Measurements from ENCODE around the gene NHEJ1. TPM values are rescaled to one million over a fixed set of nuclear protein-coding genes. Genes with fewer than 3 reads are reported as not detected.

Gene NHEJ1
- total and polyA plus RNA-seq, 4 donors = 6.1 to 13.5 (median 9.9) TPM

DNA sequence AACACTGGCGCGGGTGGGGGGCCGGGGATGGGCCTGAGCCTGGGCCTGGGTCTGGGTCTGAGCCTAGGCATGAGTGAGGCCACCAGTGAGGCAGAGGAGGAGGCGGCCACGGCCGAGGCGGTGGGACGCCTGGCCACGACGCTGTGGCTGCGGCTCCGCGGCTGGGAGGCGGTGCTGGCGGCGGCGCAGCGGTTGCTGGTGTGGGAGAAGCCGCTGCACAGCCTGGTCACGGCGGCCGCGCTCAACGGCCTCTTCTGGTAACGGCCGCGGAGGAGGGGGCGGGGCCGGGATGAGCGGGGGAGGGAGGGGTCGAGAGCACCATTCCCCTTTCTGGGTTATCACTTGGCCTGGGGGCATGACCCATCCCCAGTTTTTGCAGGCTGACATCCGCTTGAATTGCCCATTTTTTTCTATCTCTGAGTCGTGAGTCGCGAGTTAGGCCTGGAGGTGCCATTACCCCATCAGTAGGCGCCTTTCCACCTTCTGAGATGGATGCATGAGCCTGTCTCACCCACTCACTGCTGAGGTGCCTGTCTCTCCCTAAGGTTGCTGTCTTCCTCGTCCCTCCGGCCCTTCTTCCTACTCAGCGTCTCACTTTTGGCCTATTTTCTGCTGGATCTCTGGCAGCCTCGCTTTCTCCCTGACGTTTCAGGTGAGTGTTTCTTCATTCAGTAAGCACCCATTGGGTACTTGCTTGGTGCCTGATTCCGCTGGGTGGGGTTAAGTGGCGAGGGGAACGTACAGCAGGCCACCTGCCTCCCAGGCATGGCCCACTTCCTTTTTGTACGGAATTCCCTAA lies 18.0 kb upstream of the NHEJ1 start:
- H3K9ac ChIP-seq (ENCODE audit: low read depth in 1 of 2, low read length in 2 of 2) = peak overlapping the region; percentile 10 to 50
- peak overlapping the region; percentile 63 to 77 (median 68) for H3K4me3 ChIP-seq (ENCODE audit: low read depth in 1 of 3, low read length in 3 of 3)
- peaks cover 9 to 48% (median 42%) of the 10 kb centered on the region in 4 donors for H3K36me3 ChIP-seq (ENCODE audit: control insufficient read depth in 4 of 4, insufficient read depth in 3 of 4, low read depth in 1 of 4, low read length in 3 of 4)
- TF ChIP-seq RXRA (IDR thresholded peaks at IDR 0.05) (no peak), HNF4G (IDR thresholded peaks at IDR 0.05) (no peak), HNF4A (conservative IDR thresholded peaks at IDR 0.05) (no peak), NR2F2 (IDR thresholded peaks at IDR 0.05) (no peak), EGR1 (IDR thresholded peaks at IDR 0.05; ENCODE audit: low read depth in 2 of 2) (no peak), TAF1 (conservative IDR thresholded peaks at IDR 0.05) (no peak), FOXA1 (IDR thresholded peaks at IDR 0.05) (no peak), SP1 (IDR thresholded peaks at IDR 0.05) (no peak), GABPA (IDR thresholded peaks at IDR 0.05 in 1 of 2, conservative IDR thresholded peaks at IDR 0.05 in 1 of 2) (no peak), FOXA2 (IDR thresholded peaks at IDR 0.05) (no peak), YY1 (IDR thresholded peaks at IDR 0.05) (no peak), RAD21 (IDR thresholded peaks at IDR 0.05) (no peak)
- TF ChIP-seq, protein P1, sequence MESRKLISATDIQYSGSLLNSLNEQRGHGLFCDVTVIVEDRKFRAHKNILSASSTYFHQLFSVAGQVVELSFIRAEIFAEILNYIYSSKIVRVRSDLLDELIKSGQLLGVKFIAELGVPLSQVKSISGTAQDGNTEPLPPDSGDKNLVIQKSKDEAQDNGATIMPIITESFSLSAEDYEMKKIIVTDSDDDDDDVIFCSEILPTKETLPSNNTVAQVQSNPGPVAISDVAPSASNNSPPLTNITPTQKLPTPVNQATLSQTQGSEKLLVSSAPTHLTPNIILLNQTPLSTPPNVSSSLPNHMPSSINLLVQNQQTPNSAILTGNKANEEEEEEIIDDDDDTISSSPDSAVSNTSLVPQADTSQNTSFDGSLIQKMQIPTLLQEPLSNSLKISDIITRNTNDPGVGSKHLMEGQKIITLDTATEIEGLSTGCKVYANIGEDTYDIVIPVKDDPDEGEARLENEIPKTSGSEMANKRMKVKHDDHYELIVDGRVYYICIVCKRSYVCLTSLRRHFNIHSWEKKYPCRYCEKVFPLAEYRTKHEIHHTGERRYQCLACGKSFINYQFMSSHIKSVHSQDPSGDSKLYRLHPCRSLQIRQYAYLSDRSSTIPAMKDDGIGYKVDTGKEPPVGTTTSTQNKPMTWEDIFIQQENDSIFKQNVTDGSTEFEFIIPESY (IDR thresholded peaks at IDR 0.05) = no peak
- TF ChIP-seq, protein P2, sequence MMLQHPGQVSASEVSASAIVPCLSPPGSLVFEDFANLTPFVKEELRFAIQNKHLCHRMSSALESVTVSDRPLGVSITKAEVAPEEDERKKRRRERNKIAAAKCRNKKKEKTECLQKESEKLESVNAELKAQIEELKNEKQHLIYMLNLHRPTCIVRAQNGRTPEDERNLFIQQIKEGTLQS (IDR thresholded peaks at IDR 0.05) = no peak
- TF ChIP-seq, protein P3, sequence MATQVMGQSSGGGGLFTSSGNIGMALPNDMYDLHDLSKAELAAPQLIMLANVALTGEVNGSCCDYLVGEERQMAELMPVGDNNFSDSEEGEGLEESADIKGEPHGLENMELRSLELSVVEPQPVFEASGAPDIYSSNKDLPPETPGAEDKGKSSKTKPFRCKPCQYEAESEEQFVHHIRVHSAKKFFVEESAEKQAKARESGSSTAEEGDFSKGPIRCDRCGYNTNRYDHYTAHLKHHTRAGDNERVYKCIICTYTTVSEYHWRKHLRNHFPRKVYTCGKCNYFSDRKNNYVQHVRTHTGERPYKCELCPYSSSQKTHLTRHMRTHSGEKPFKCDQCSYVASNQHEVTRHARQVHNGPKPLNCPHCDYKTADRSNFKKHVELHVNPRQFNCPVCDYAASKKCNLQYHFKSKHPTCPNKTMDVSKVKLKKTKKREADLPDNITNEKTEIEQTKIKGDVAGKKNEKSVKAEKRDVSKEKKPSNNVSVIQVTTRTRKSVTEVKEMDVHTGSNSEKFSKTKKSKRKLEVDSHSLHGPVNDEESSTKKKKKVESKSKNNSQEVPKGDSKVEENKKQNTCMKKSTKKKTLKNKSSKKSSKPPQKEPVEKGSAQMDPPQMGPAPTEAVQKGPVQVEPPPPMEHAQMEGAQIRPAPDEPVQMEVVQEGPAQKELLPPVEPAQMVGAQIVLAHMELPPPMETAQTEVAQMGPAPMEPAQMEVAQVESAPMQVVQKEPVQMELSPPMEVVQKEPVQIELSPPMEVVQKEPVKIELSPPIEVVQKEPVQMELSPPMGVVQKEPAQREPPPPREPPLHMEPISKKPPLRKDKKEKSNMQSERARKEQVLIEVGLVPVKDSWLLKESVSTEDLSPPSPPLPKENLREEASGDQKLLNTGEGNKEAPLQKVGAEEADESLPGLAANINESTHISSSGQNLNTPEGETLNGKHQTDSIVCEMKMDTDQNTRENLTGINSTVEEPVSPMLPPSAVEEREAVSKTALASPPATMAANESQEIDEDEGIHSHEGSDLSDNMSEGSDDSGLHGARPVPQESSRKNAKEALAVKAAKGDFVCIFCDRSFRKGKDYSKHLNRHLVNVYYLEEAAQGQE (IDR thresholded peaks at IDR 0.05) = no peak
- TF ChIP-seq, protein P4, sequence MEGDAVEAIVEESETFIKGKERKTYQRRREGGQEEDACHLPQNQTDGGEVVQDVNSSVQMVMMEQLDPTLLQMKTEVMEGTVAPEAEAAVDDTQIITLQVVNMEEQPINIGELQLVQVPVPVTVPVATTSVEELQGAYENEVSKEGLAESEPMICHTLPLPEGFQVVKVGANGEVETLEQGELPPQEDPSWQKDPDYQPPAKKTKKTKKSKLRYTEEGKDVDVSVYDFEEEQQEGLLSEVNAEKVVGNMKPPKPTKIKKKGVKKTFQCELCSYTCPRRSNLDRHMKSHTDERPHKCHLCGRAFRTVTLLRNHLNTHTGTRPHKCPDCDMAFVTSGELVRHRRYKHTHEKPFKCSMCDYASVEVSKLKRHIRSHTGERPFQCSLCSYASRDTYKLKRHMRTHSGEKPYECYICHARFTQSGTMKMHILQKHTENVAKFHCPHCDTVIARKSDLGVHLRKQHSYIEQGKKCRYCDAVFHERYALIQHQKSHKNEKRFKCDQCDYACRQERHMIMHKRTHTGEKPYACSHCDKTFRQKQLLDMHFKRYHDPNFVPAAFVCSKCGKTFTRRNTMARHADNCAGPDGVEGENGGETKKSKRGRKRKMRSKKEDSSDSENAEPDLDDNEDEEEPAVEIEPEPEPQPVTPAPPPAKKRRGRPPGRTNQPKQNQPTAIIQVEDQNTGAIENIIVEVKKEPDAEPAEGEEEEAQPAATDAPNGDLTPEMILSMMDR (IDR thresholded peaks at IDR 0.05; ENCODE audit: low read depth, low read length, missing input control) = no peak
- no peaks in the 10 kb centered on the region for H3K9me3 ChIP-seq (ENCODE audit: control insufficient read depth in 4 of 4, low read length in 3 of 4)
- peak overlapping the region; percentile 94 to 100 for H3K27ac ChIP-seq (ENCODE audit: low read depth in 1 of 2, low read length in 2 of 2)
- no peaks in the 10 kb centered on the region for H3K27me3 ChIP-seq (ENCODE audit: control insufficient read depth in 4 of 4, insufficient read depth in 4 of 4, low read length in 3 of 4)
- H3K4me1 ChIP-seq (ENCODE audit: control insufficient read depth in 4 of 4, insufficient read depth in 4 of 4, low read length in 3 of 4) = peaks cover 0 to 25% (median 22%) of the 10 kb centered on the region in 4 donors
- WGBS = 5% methylated on average over 45 of the region's 45 CpGs
- peak; percentile 76 for DNase-seq (ENCODE audit: low spot score)
